A673 (cell line): ENCODE measurements around the gene ACACA. TPM values are rescaled to one million over a fixed set of nuclear protein-coding genes. Genes with fewer than 3 reads are reported as not detected.

ENCODE experiments used
- BruUV-seq: library from RNA; stranded (reverse); fragments of 400-500 nt; replicated peaks from 2 replicates; lab custom pipeline; 2021; lab: Mats Ljungman, UMichigan
- CTCF ChIA-PET: fragments of 300-600 bp; sonication (Branson Sonifier 250); formaldehyde crosslinking; loops from one replicate; lab custom pipeline; 2022; ENCODE audit warnings: antibody characterized with exemption; lab: Charles Lee
- POLR2A ChIA-PET: fragments of 300-600 bp; sonication (Branson Sonifier 250); formaldehyde crosslinking; loops from one replicate; lab custom pipeline; 2022; ENCODE audit warnings: antibody characterized with exemption; ENCODE audit not compliant: low non-redundant PET; lab: Charles Lee
- DNase-seq: peaks from one replicate; pipeline ENCODE4 v3.0.0-alpha.2; 2015; ENCODE audit warnings: low spot score
- H3K27ac ChIP-seq: fragments of 200-600 bp; sonication (generic); 2 replicates; pipeline ENCODE4 v1.5.1; 2016; ENCODE audit warnings: mixed run types, low read depth, mild to moderate bottlenecking, mixed read lengths, antibody characterized with exemption, low read length; ENCODE audit not compliant: poor library complexity, severe bottlenecking
- H3K27me3 ChIP-seq: fragments of 200-600 bp; sonication (generic); replicated peaks from 2 replicates; pipeline ENCODE4 v1.6.1; 2017; ENCODE audit warnings: mixed run types, low read depth, mild to moderate bottlenecking, mixed read lengths, antibody characterized with exemption, low read length; ENCODE audit not compliant: insufficient read depth, poor library complexity
- H3K36me3 ChIP-seq: fragments of 200-600 bp; sonication (generic); 2 replicates; pipeline ENCODE4 v1.6.1; 2016; ENCODE audit warnings: mixed run types, mild to moderate bottlenecking, mixed read lengths, antibody characterized with exemption, low read length; ENCODE audit not compliant: insufficient read depth, poor library complexity, severe bottlenecking
- H3K4me1 ChIP-seq: fragments of 200-600 bp; sonication (generic); 2 replicates; pipeline ENCODE4 v1.6.1; 2017; ENCODE audit warnings: mixed run types, mild to moderate bottlenecking, mixed read lengths, antibody characterized with exemption, low read length; ENCODE audit not compliant: insufficient read depth, poor library complexity, severe bottlenecking
- H3K4me3 ChIP-seq: fragments of 200-600 bp; sonication (generic); 2 replicates; pipeline ENCODE4 v1.5.1; 2016; ENCODE audit warnings: low read depth, mixed run types, mild to moderate bottlenecking, mixed read lengths, low read length; ENCODE audit not compliant: poor library complexity, severe bottlenecking
- H3K9me3 ChIP-seq: fragments of 200-600 bp; sonication (generic); 2 replicates; pipeline ENCODE4 v1.6.1; 2016; ENCODE audit warnings: mixed run types, low read depth, mild to moderate bottlenecking, mixed read lengths, antibody characterized with exemption, low read length; ENCODE audit not compliant: poor library complexity, severe bottlenecking
- EZH2 ChIP-seq: fragments of 200-600 bp; sonication (generic); IDR thresholded peaks from 2 replicates; pipeline ENCODE4 v1.6.1; 2017; ENCODE audit warnings: borderline replicate concordance, low read depth, mild to moderate bottlenecking, mixed read lengths, antibody characterized with exemption, low read length; ENCODE audit not compliant: poor library complexity, severe bottlenecking
- intact Hi-C: fragments of 100-400 bp; cut with micrococcal nuclease; formaldehyde crosslinking; loops from one replicate; pipeline ENCODE4 v1.10.0; 2022; ENCODE audit not compliant: unreplicated experiment
- total RNA-seq: library from RNA; stranded (reverse); gene quantifications from 2 replicates; pipeline ENCODE4 v1.2.3, GENCODE V29; 2021
- TF ChIP-seq, protein P1 (sequence below): fragments of 300-800, 200-600 bp; sonication (generic); conservative IDR thresholded peaks from 2 replicates; pipeline ENCODE4 v1.5.1; 2017; ENCODE audit warnings: low read depth, mild to moderate bottlenecking, antibody characterized with exemption, low read length, moderate library complexity, mixed read lengths

ACACA gene
- total RNA-seq, 1 experiment from 2014 or later, result 68.3 TPM

DNA sequence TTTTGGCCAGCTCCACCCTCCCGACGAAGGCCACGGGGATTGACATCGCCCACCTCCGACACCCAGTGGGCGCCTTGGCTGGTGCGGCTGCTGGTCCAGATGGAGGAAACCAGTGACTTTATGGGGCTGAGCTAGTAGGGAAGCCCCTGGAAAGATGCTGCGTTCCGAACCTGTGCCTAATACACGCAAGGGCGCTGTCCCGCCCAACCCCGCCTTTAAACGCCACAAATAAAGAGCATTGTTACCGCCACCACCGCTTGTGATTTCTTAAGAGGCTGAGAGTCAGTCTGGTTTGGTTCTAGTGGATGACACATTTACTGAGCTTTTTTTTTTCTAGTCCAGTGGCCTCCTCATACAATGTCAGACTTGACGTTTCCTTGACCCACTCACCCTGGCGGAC, 350.0 kb downstream of the ACACA start:
- ChIA-PET CTCF (no interaction called here), POLR2A (no interaction called here)
- H3K27me3 ChIP-seq, result no peaks in the 10 kb centered on the region
- DNase-seq, result no peak
- no peaks in the 10 kb centered on the region for H3K36me3 ChIP-seq
- TF ChIP-seq EZH2, result no peak
- TF ChIP-seq, protein P1, sequence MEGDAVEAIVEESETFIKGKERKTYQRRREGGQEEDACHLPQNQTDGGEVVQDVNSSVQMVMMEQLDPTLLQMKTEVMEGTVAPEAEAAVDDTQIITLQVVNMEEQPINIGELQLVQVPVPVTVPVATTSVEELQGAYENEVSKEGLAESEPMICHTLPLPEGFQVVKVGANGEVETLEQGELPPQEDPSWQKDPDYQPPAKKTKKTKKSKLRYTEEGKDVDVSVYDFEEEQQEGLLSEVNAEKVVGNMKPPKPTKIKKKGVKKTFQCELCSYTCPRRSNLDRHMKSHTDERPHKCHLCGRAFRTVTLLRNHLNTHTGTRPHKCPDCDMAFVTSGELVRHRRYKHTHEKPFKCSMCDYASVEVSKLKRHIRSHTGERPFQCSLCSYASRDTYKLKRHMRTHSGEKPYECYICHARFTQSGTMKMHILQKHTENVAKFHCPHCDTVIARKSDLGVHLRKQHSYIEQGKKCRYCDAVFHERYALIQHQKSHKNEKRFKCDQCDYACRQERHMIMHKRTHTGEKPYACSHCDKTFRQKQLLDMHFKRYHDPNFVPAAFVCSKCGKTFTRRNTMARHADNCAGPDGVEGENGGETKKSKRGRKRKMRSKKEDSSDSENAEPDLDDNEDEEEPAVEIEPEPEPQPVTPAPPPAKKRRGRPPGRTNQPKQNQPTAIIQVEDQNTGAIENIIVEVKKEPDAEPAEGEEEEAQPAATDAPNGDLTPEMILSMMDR, result no peak
- H3K27ac ChIP-seq, result no peak overlapping the region
- no peaks in the 10 kb centered on the region for H3K9me3 ChIP-seq
- no peaks in the 10 kb centered on the region for H3K4me1 ChIP-seq
- H3K4me3 ChIP-seq, result no peak overlapping the region
- intact Hi-C loops, result no loop called here
- BruUV-seq, result no TSS peak

DNA sequence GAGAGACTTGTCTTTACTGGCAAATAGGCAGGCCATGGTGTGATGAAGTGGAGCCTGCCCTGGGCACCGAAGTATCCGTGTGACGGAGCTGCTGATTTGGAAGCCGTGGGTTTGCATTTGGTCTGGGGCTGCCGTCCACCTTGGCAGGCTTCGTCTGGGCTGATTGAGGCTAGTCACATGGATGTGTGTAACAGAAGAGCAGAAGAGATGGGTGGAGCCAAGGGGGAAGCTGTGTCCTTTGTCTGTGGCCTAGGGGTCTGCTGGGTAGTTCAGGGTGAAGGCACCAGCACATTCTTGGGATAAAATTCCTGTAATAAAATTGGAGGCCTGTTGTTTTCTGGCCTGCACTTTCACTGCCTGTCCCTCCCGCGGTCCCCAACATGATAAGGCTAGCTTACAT, 351.7 kb downstream of the ACACA start:
- DNase-seq, result no peak
- Histone ChIP-seq H3K27ac (no peak overlapping the region), H3K9me3 (no peaks in the 10 kb centered on the region), H3K4me1 (no peaks in the 10 kb centered on the region), H3K36me3 (no peaks in the 10 kb centered on the region), H3K4me3 (no peak overlapping the region), H3K27me3 (no peaks in the 10 kb centered on the region)
- BruUV-seq, result no TSS peak
- CTCF ChIA-PET, result no interaction called here
- POLR2A ChIA-PET, result no interaction called here
- TF ChIP-seq EZH2, result no peak
- intact Hi-C loops, result no loop called here

DNA sequence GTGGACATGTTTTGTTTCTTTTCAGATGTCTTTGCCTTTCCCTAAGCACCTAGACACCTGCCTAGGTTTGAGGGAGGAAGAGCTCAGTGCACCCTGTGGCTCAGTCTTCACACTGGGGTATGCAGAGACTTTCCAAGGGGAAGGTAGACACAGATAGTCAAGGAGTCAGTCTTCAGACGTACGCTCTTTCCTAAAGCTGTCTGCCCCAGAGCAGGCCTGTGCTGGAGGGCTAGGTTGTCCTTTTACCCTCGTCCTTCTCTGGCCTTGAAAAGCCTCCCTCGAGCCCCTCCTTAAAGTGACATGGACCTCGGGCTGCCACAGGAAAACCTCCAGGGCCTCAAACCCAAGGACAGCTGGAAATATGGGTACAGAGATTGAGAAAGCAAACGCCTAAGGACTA, 354.2 kb downstream of the ACACA start:
- Histone ChIP-seq H3K4me3 (no peak overlapping the region), H3K9me3 (no peaks in the 10 kb centered on the region), H3K36me3 (no peaks in the 10 kb centered on the region), H3K27me3 (no peaks in the 10 kb centered on the region), H3K27ac (no peak overlapping the region), H3K4me1 (no peaks in the 10 kb centered on the region)
- TF ChIP-seq, protein P1, result no peak
- TF ChIP-seq EZH2, result no peak
- no peak for DNase-seq
- ChIA-PET POLR2A (no interaction called here), CTCF (no interaction called here)
- intact Hi-C loops, result no loop called here
- no TSS peak for BruUV-seq

DNA sequence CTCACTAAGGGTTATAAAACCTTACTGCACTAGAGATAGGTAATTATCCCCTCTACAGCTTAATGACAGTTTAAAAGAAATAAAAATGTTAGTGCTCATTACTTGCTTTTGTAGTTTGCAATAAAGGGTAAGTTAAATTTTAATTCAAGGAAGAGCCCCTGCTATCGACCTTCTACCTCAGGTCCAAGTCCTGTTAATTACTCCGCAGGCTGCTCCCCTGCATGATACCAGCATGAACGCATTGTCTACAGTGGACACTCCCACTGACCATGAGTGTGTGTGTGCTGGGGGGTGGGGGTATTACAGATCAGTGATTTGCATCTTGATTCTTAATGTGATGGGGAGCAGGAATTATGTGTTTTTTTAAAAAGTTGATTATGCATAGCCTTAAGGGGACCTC, 354.8 kb downstream of the ACACA start:
- POLR2A ChIA-PET, result no interaction called here
- Histone ChIP-seq H3K27me3 (no peaks in the 10 kb centered on the region), H3K4me3 (no peak overlapping the region), H3K27ac (no peak overlapping the region), H3K9me3 (no peaks in the 10 kb centered on the region), H3K4me1 (no peaks in the 10 kb centered on the region), H3K36me3 (no peaks in the 10 kb centered on the region)
- no peak for DNase-seq
- BruUV-seq, result no TSS peak
- TF ChIP-seq EZH2, result no peak
- TF ChIP-seq, protein P1, result no peak
- CTCF ChIA-PET, result no interaction called here
- intact Hi-C loops, result no loop called here
